IMR-90 (cell line): Measurements from ENCODE around the gene CCN5. TPM values are rescaled to one million over a fixed set of nuclear protein-coding genes. Genes with fewer than 3 reads are reported as not detected.

Source experiments
- ATAC-seq: fragments of 200-7000 bp; cut with Tn5 transposase; 2 replicates; pipeline ENCODE4 v1.9.1; 2020; ENCODE audit warnings: low read depth, mild to moderate bottlenecking, moderate library complexity
- BruUV-seq: library from RNA; stranded (reverse); fragments of 400-500 nt; replicated peaks from 2 replicates; lab custom pipeline; 2021; lab: Mats Ljungman, UMichigan
- CTCF ChIA-PET: fragments of 300-600 bp; formaldehyde crosslinking; extraction: SDS; loops from one replicate; lab custom pipeline; 2021; ENCODE audit warnings: antibody characterized with exemption; lab: Yijun Ruan, JAX
- POLR2A ChIA-PET: fragments of 300-600 bp; sonication (Branson Sonifier 250); formaldehyde crosslinking; loops from one replicate; lab custom pipeline; 2022; ENCODE audit warnings: antibody characterized with exemption; ENCODE audit not compliant: unreplicated experiment; lab: Charles Lee
- DNase-seq: peaks from one replicate; pipeline ENCODE4 v3.0.0; 2013
- H2AFZ ChIP-seq: replicated peaks from 2 replicates; pipeline ENCODE3; 2013; ENCODE audit warnings: low read length, mild to moderate bottlenecking; ENCODE audit not compliant: poor library complexity
- H2AK5ac ChIP-seq: 2 replicates; pipeline ENCODE4 v1.6.1; 2013; ENCODE audit warnings: low read depth, low read length, inconsistent platforms
- H2AK9ac ChIP-seq: replicated peaks from 2 replicates; pipeline ENCODE3; 2013; ENCODE audit warnings: mild to moderate bottlenecking, low read depth, low read length, moderate library complexity; ENCODE audit not compliant: poor library complexity
- H2BK120ac ChIP-seq: 2 replicates; pipeline ENCODE4 v1.6.1; 2013; ENCODE audit warnings: low read depth, low read length, inconsistent platforms
- H2BK15ac ChIP-seq: 3 replicates; pipeline ENCODE4 v1.6.1; 2013; ENCODE audit warnings: low read depth, low read length, inconsistent platforms
- H2BK20ac ChIP-seq: 2 replicates; pipeline ENCODE4 v1.6.1; 2013; ENCODE audit warnings: low read depth, mild to moderate bottlenecking, inconsistent platforms, low read length, moderate library complexity
- H2BK5ac ChIP-seq: 2 replicates; pipeline ENCODE4 v1.6.1; 2013; ENCODE audit warnings: mild to moderate bottlenecking, low read depth, low read length, inconsistent platforms; ENCODE audit not compliant: poor library complexity, severe bottlenecking
- H3K14ac ChIP-seq: replicated peaks from 2 replicates; pipeline ENCODE4 v1.6.1; 2013; ENCODE audit warnings: low read depth, low read length, inconsistent platforms
- H3K18ac ChIP-seq: 2 replicates; pipeline ENCODE4 v1.6.1; 2013; ENCODE audit warnings: low read depth, low read length, control low read depth
- H3K23ac ChIP-seq: 2 replicates; pipeline ENCODE4 v1.6.1; 2013; ENCODE audit warnings: low read depth, low read length, inconsistent platforms
- H3K27ac ChIP-seq: 2 replicates; pipeline ENCODE4 v1.5.1; 2013; ENCODE audit warnings: mild to moderate bottlenecking, control low read depth, low read length; ENCODE audit not compliant: insufficient read depth
- H3K27me3 ChIP-seq: 2 replicates; pipeline ENCODE4 v1.6.1; 2013; ENCODE audit warnings: low read length; ENCODE audit not compliant: control insufficient read depth, insufficient read depth
- H3K36me3 ChIP-seq: 2 replicates; pipeline ENCODE4 v1.6.1; 2013; ENCODE audit warnings: low read length, mixed read lengths; ENCODE audit not compliant: control insufficient read depth, insufficient read depth
- H3K4ac ChIP-seq: 2 replicates; pipeline ENCODE4 v1.6.1; 2013; ENCODE audit warnings: low read depth, low read length, inconsistent platforms
- H3K4me1 ChIP-seq: 2 replicates; pipeline ENCODE4 v1.6.1; 2013; ENCODE audit warnings: low read length, mixed read lengths; ENCODE audit not compliant: control insufficient read depth, insufficient read depth
- H3K4me2 ChIP-seq: 2 replicates; pipeline ENCODE4 v1.6.1; 2013; ENCODE audit warnings: low read depth, mild to moderate bottlenecking, control low read depth, low read length, moderate library complexity
- H3K4me3 ChIP-seq: 2 replicates; pipeline ENCODE4 v1.5.1; 2013; ENCODE audit warnings: low read depth, mild to moderate bottlenecking, control low read depth, low read length, moderate library complexity; ENCODE audit not compliant: insufficient read depth
- H3K56ac ChIP-seq: 2 replicates; pipeline ENCODE4 v1.6.1; 2013; ENCODE audit warnings: low read length, inconsistent platforms; ENCODE audit not compliant: insufficient read depth; ENCODE audit errors: extremely low read depth
- H3K79me1 ChIP-seq, 2 experiments: 2 replicates each; pipeline ENCODE4 v1.6.1; 2013; ENCODE audit warnings: low read length in 2 of 2, inconsistent platforms in 1 of 2, low read depth in 1 of 2
- H3K9ac ChIP-seq: 2 replicates; pipeline ENCODE4 v1.6.1; 2013; ENCODE audit warnings: low read depth, low read length, control low read depth
- H3K9me1 ChIP-seq: 2 replicates; pipeline ENCODE4 v1.6.1; 2013; ENCODE audit warnings: low read length, inconsistent platforms; ENCODE audit not compliant: insufficient read depth
- H3K9me3 ChIP-seq: 2 replicates; pipeline ENCODE4 v1.6.1; 2013; ENCODE audit warnings: low read length; ENCODE audit not compliant: control insufficient read depth, insufficient read depth
- H4K20me1 ChIP-seq: 2 replicates; pipeline ENCODE4 v1.6.1; 2013; ENCODE audit warnings: low read length, inconsistent platforms; ENCODE audit not compliant: insufficient read depth
- H4K5ac ChIP-seq: 2 replicates; pipeline ENCODE4 v1.6.1; 2013; ENCODE audit warnings: mild to moderate bottlenecking, low read depth, low read length, control low read depth
- H4K8ac ChIP-seq, 2 experiments: 2 replicates each; pipeline ENCODE4 v1.6.1; 2013; ENCODE audit warnings: low read depth in 2 of 2, low read length in 2 of 2, control low read depth in 1 of 2, inconsistent platforms in 1 of 2
- H4K91ac ChIP-seq: 2 replicates; pipeline ENCODE4 v1.6.1; 2013; ENCODE audit warnings: low read depth, low read length, inconsistent platforms; ENCODE audit not compliant: insufficient read depth
- BHLHE40 ChIP-seq: fragments of 150-350 bp; IDR thresholded peaks from 2 replicates; pipeline ENCODE4 v1.6.1; 2016; ENCODE audit warnings: mild to moderate bottlenecking, low read depth, low read length
- CEBPB ChIP-seq: IDR thresholded peaks from 2 replicates; pipeline ENCODE4 v1.6.1; 2012; ENCODE audit warnings: low read depth, low read length, improper control_type of control experiment
- CHD1 ChIP-seq: IDR thresholded peaks from 2 replicates; pipeline ENCODE4 v1.6.1; 2012; ENCODE audit warnings: low read depth, low read length, improper control_type of control experiment
- FOS ChIP-seq: fragments of 150-350 bp; IDR thresholded peaks from 2 replicates; pipeline ENCODE4 v1.6.1; 2016; ENCODE audit warnings: low read depth, low read length
- MAFK ChIP-seq: IDR thresholded peaks from 2 replicates; pipeline ENCODE4 v1.6.1; 2012; ENCODE audit warnings: low read depth, low read length, improper control_type of control experiment
- MAZ ChIP-seq: IDR thresholded peaks from 2 replicates; pipeline ENCODE4 v1.6.1; 2012; ENCODE audit warnings: low read depth, mild to moderate bottlenecking, low read length, improper control_type of control experiment, moderate library complexity, borderline replicate concordance
- MXI1 ChIP-seq: IDR thresholded peaks from 2 replicates; pipeline ENCODE4 v1.6.1; 2012; ENCODE audit warnings: low read depth, mild to moderate bottlenecking, low read length, moderate library complexity, borderline replicate concordance
- NFE2L2 ChIP-seq: fragments of 150-350 bp; IDR thresholded peaks from 2 replicates; pipeline ENCODE4 v1.6.1; 2016; ENCODE audit warnings: low read depth, mild to moderate bottlenecking, low read length
- POLR2A ChIP-seq: IDR thresholded peaks from 2 replicates; pipeline ENCODE4 v1.6.1; 2012; ENCODE audit warnings: mild to moderate bottlenecking, low read depth, low read length
- RAD21 ChIP-seq: IDR thresholded peaks from 2 replicates; pipeline ENCODE4 v1.6.1; 2012; ENCODE audit warnings: low read length, improper control_type of control experiment
- RCOR1 ChIP-seq: IDR thresholded peaks from 2 replicates; pipeline ENCODE4 v1.6.1; 2012; ENCODE audit warnings: mild to moderate bottlenecking, low read length, improper control_type of control experiment; ENCODE audit not compliant: insufficient replicate concordance
- RFX5 ChIP-seq: IDR thresholded peaks from 2 replicates; pipeline ENCODE4 v1.8.0; 2012; ENCODE audit warnings: low read depth, mild to moderate bottlenecking, low read length, moderate library complexity
- SMC3 ChIP-seq: fragments of 150-350 bp; IDR thresholded peaks from 2 replicates; pipeline ENCODE4 v1.6.1; 2016; ENCODE audit warnings: low read depth, mild to moderate bottlenecking, antibody characterized with exemption, low read length, moderate library complexity
- WGBS, 2 experiments: methylation state at CpG; one replicate each; pipeline versions ENCODE4 v1.1.5 to v1.1.7; 2013; ENCODE audit warnings: missing lambda C conversion rate in 2 of 2; ENCODE audit not compliant: insufficient read length in 1 of 2; ENCODE audit errors: extremely low coverage in 2 of 2; 5-methylcytosine and 5-hydroxymethylcytosine counted together
- dilution Hi-C: fragments of 300-500 bp; cut with HindIII; formaldehyde crosslinking; loops from one replicate; pipeline ENCODE4 v1.14.3; 2018; ENCODE audit warnings: low sequenced_read_pairs; ENCODE audit not compliant: unreplicated experiment
- in situ Hi-C: fragments of 300-500 bp; cut with MboI; formaldehyde crosslinking; loops from 3 replicates; pipeline ENCODE4 v1.14.3; 2019; ENCODE audit warnings: low sequenced_read_pairs, inconsistent platforms, mixed read lengths
- intact Hi-C: fragments of 100-400 bp; cut with micrococcal nuclease; formaldehyde crosslinking; loops from 2 replicates; pipeline ENCODE4 v1.10.0; 2022
- polyA plus RNA-seq, 3 experiments: library from polyadenylated mRNA; depleted of rRNA; stranded (reverse); fragments of >200 nt; gene quantifications; 2 replicates each; pipeline ENCODE4 v1.2.3, GENCODE V29; 2012; ENCODE audit warnings: low replicate concordance in 1 of 3
- total RNA-seq: library from RNA; depleted of rRNA; stranded (reverse); fragments of >200 nt; gene quantifications from 2 replicates; pipeline ENCODE4 v1.2.3, GENCODE V29; 2012
- TF ChIP-seq, protein P1 (sequence below): fragments of 150-350 bp; IDR thresholded peaks from 2 replicates; pipeline ENCODE4 v1.6.1; 2016; ENCODE audit warnings: low read depth, mild to moderate bottlenecking, low read length, moderate library complexity, borderline replicate concordance
- TF ChIP-seq, protein P2 (sequence below): conservative IDR thresholded peaks from 2 replicates; pipeline ENCODE4 v1.5.1; 2012; ENCODE audit warnings: mild to moderate bottlenecking, low read depth, low read length, improper control_type of control experiment

The CCN5 gene
- total and polyA plus RNA-seq, 2 of the 4 experiments (the other 2 are of a cell fraction), result not detected

DNA sequence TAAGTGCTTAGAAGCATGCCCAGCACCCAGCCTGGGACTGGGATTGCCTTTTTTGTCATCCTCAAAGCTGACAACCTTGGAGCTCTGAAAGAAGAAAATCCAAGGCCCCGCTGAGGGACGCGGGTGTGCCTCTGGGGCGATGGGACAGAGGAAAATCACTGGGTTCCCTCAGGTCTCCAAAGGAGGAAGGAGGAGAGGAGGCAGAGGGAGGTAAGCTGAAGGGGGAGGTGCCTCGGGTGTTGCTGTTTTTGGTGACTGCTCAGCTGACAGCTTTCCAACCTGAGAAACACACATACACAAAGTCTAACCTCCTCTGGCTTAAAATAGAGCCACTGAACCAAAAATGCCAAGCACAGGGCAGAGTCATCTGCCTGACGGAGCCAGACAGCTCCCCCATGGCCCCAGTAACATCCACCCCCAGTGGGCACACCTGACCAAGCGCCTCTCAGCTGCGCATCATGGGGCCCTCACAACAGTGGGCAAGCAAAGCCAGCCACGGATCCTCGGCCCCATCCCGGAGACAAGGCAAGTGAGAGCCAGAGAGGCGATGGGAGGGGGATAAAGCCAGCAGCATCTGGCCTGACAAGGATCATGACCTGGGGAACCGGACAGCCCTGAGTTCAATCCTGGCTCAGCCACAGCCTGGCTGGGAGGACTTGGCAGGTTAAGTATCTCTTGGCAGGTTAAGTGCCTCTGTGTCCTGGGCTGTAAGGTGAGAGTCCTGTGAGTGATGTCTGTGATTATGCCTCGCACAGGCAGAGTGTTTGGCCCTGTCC lies 27.3 kb downstream of the CCN5 start:
- H3K23ac ChIP-seq, result no peak overlapping the region
- H4K5ac ChIP-seq, result no peak overlapping the region
- in situ Hi-C loops, result loop anchor here (5.0 kb wide), 1 partner anchor 125 kb away; no protein-coding TSS in a partner anchor
- H3K27ac ChIP-seq, result no peak overlapping the region
- ATAC-seq, result no peak
- H3K18ac ChIP-seq, result no peak overlapping the region
- no peak overlapping the region for H2BK120ac ChIP-seq
- dilution Hi-C loops, result no loop called here
- peak overlapping the region; percentile 32 for H2AK9ac ChIP-seq
- no peak overlapping the region for H3K4me3 ChIP-seq
- no peak overlapping the region for H3K4ac ChIP-seq
- no peak overlapping the region for H2BK5ac ChIP-seq
- H2AK5ac ChIP-seq, result no peak overlapping the region
- H3K14ac ChIP-seq, result no peak overlapping the region
- H3K9ac ChIP-seq, result no peak overlapping the region
- no peaks in the 10 kb centered on the region for H4K20me1 ChIP-seq
- POLR2A ChIA-PET, result interaction anchor here (0.6 kb wide), 1 partner anchor 129 kb away, joined by 4 read pairs; no protein-coding TSS in a partner anchor
- no peaks in the 10 kb centered on the region for H3K9me1 ChIP-seq
- no TSS peak for BruUV-seq
- 53% methylated on average over 2 of the region's 14 CpGs; no CpG with 5 or more reads in 1 of the 2 experiments for WGBS, 2 experiments
- no peak for DNase-seq
- H3K36me3 ChIP-seq, result no peaks in the 10 kb centered on the region
- no peak overlapping the region for H2BK20ac ChIP-seq
- H2AFZ ChIP-seq, result no peak overlapping the region
- peaks cover 68% of the 10 kb centered on the region for H3K27me3 ChIP-seq
- intact Hi-C loops, result no loop called here
- no peaks in the 10 kb centered on the region for H3K79me1 ChIP-seq
- no peak overlapping the region for H2BK15ac ChIP-seq
- H4K91ac ChIP-seq, result no peak overlapping the region
- no peaks in the 10 kb centered on the region for H3K9me3 ChIP-seq
- no peak overlapping the region for H3K4me2 ChIP-seq
- peaks cover 1% of the 10 kb centered on the region; the same call in 1 of the 2 replicates for H3K4me1 ChIP-seq
- CTCF ChIA-PET, result interaction anchor here (1.2 kb wide), 1 partner anchor 124 kb away, joined by 3 read pairs; no protein-coding TSS in a partner anchor
- H3K56ac ChIP-seq, result no peak overlapping the region
- H4K8ac ChIP-seq, result no peak overlapping the region
- TF ChIP-seq SMC3 (no peak), MAFK (no peak), BHLHE40 (no peak), MXI1 (no peak), FOS (no peak), RCOR1 (no peak), POLR2A (no peak), RAD21 (no peak), RFX5 (no peak), CHD1 (no peak), MAZ (no peak), NFE2L2 (no peak), CEBPB (no peak)
- TF ChIP-seq, protein P1, sequence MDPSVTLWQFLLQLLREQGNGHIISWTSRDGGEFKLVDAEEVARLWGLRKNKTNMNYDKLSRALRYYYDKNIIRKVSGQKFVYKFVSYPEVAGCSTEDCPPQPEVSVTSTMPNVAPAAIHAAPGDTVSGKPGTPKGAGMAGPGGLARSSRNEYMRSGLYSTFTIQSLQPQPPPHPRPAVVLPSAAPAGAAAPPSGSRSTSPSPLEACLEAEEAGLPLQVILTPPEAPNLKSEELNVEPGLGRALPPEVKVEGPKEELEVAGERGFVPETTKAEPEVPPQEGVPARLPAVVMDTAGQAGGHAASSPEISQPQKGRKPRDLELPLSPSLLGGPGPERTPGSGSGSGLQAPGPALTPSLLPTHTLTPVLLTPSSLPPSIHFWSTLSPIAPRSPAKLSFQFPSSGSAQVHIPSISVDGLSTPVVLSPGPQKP, result no peak
- TF ChIP-seq, protein P2, sequence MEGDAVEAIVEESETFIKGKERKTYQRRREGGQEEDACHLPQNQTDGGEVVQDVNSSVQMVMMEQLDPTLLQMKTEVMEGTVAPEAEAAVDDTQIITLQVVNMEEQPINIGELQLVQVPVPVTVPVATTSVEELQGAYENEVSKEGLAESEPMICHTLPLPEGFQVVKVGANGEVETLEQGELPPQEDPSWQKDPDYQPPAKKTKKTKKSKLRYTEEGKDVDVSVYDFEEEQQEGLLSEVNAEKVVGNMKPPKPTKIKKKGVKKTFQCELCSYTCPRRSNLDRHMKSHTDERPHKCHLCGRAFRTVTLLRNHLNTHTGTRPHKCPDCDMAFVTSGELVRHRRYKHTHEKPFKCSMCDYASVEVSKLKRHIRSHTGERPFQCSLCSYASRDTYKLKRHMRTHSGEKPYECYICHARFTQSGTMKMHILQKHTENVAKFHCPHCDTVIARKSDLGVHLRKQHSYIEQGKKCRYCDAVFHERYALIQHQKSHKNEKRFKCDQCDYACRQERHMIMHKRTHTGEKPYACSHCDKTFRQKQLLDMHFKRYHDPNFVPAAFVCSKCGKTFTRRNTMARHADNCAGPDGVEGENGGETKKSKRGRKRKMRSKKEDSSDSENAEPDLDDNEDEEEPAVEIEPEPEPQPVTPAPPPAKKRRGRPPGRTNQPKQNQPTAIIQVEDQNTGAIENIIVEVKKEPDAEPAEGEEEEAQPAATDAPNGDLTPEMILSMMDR, result no peak
